ENCODE measurements around the gene IREB2.

The IREB2 gene

DNA sequence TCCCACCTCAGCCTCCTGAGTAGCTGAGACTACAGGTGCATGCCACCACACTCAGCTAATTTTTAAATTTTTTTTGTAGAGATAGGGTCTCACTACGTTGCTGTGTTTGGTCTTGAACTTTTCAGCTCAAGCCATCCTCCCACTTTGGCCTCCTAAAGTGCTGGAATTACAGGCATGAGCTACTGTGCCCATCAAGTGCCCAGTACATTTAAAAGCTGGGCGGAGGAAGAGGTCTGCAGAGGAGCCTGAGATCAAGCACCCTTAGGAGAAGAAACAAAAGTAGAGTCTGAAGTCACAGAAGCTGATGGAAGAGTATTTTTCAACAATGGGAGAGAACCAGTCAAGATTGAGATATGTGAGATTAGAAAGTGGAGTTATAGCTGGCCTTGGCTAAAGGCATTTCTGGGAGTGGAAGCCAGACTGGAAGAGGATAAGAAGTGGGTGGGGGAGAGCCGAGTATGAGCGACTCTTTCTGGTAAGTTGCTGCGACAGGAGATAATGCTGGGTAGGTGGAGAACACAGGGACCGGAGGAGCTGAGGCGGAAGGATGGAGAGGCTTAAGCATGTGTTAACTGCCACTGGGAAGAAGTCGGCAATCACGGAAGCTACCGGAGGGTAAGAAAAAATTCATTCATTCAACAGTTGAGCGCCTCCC lies 782 bp upstream of the IREB2 start:
- TF ChIP-seq, protein P1, sequence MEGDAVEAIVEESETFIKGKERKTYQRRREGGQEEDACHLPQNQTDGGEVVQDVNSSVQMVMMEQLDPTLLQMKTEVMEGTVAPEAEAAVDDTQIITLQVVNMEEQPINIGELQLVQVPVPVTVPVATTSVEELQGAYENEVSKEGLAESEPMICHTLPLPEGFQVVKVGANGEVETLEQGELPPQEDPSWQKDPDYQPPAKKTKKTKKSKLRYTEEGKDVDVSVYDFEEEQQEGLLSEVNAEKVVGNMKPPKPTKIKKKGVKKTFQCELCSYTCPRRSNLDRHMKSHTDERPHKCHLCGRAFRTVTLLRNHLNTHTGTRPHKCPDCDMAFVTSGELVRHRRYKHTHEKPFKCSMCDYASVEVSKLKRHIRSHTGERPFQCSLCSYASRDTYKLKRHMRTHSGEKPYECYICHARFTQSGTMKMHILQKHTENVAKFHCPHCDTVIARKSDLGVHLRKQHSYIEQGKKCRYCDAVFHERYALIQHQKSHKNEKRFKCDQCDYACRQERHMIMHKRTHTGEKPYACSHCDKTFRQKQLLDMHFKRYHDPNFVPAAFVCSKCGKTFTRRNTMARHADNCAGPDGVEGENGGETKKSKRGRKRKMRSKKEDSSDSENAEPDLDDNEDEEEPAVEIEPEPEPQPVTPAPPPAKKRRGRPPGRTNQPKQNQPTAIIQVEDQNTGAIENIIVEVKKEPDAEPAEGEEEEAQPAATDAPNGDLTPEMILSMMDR (conservative IDR thresholded peaks at IDR 0.05), result no peak
- TF ChIP-seq ZFX (IDR thresholded peaks at IDR 0.05), result no peak
- peak overlapping the region; percentile 99 for H3K27ac ChIP-seq

DNA sequence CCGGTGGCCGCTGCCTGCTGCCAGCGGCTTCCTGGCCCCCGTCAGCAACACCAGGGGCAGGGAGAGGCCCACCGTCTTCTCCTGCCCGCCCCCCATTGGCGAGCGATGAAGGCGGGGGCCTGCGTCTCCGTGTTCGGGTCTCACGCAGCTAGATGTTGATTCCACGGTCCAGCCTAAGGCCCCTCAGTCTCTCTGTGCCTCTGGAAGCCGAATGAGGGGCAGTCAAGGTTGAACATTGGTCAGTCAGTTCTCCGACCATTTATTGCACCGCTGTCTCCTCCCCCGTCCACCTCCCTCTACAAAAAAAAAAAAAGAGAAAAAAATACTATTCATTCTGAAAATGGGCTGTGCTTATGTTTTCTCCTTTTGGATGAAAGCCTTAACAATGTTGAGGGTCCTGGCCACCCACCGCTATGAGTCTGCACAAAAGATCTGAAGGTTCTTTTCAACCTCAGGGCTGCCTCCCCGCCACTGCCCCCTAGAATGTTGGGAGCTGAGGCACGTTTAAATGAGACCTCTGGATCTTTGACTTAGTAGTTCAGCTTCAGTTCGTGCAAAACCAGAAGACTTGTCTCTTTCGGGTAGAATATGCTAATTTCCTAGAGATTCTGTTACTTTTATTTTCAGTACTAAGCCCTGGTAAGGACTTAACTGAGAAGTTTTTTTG lies 736 bp downstream of the IREB2 start:
- H3K27ac ChIP-seq, result peak overlapping the region; percentile 99
- TF ChIP-seq, protein P1 (conservative IDR thresholded peaks at IDR 0.05), result peak; percentile 44
- peak; percentile 78 for TF ChIP-seq ZFX (IDR thresholded peaks at IDR 0.05)

DNA sequence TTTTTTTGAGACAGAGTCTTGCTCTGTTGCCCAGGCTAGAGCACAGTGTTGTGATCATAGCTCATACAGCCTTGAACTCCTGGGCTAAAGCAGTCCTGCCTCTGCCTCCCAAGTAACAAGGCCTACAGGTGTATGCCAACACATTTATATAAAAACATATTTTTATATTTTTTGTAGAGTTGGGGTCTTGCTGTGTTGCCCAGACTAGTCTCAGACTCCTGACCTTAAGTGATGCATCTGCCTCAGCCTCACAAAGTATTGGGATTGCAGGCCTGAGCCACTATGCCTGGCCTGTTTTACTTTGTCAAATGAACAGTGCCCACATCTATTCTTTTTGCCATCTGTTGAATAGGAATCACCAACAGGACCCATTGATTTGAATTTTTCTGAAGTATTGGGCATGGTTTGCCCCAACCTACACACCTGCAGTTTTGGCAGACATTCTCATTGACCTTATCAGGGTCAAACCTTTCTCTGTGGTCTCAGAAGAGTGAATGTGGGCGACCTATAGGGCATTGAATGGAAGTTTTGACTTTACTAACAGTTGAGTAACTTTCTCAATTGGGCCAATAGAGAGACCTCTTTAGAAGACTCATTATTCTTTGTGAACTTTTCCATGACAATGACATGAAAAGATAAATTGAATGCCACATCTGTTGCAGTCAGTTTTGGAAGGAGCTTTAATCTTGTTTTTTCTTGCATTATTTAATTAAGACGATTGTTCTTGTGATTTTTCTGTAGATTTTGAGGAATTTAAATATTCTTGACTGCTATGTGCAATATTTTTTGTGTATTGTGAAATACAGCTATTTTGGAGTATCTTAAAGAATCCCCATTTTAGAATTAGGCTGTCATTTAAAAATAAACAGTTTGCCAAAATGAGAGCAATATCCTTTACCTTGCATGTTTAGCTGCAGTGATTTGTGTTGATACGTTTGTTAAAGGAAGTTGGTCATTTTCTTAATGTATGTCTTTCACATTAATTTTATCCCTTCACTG lies 2.7 kb downstream of the IREB2 start:
- no peak for TF ChIP-seq ZFX (IDR thresholded peaks at IDR 0.05)
- TF ChIP-seq, protein P1 (conservative IDR thresholded peaks at IDR 0.05), result no peak
- H3K27ac ChIP-seq, result no peak overlapping the region

DNA sequence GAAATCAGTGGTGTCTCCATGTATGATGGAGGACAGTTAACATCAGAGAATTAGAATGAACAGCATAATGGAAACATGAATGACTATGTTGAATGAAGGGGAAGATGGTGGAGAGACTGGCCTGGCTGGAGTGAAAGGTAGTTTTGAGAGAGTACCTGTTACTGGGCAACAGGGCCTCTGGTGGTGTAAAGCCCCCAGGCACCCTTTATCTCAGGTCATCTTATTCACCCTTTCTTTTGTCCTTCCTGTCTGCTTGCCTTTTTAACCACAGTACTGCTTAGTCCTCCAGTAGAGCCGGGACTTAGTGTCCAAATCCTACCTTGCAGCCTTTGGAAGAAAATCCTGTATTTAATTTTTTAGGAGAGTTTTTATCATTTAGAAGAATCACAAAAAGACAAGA lies 6.2 kb downstream of the IREB2 start:
- TF ChIP-seq, protein P1 (conservative IDR thresholded peaks at IDR 0.05), result no peak
- TF ChIP-seq ZFX (IDR thresholded peaks at IDR 0.05), result no peak

DNA sequence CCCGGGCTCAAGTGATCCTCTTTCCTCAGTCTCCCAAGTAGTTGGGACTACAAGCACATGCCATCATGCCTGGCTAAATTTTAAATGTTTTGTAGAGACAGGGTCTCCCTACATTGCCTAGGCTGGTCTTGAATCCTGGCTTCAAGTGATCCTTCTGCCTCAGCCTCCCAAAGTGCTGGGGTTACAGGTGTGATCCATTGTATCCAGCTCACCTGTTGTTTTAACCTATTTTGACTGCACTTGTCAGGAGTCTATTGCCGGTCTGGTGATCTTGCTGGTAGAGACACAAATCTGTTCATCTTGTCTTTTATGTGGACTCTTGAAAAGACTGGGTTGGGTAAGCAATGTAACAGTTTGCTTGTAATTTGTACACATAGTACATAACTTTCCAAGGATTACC lies 7.9 kb downstream of the IREB2 start:
- TF ChIP-seq, protein P1 (conservative IDR thresholded peaks at IDR 0.05), result no peak
- no peak overlapping the region for H3K27ac ChIP-seq

More for the DNA sequence above, 6.2 kb downstream of the IREB2 start:
- H3K27ac ChIP-seq, result no peak overlapping the region

DNA sequence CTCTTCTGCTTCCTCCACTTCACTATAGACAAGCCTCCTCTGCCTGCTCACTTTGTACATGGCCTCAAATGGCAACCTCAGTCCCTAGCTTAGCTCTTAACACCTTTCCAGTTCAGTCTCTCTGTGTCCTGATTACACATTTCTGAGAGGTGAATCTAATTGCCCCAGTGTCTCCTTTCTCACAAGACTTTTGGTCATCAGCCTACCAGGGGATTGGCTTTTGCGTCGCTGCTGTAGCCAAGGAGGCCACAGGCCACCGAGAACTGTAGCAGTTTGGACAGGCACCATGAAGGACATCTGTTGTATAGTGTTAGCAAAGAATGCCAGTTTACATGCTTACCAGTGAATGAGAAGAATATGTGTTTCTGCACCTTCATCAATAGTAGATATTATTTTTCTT lies 8.5 kb downstream of the IREB2 start:
- no peak for TF ChIP-seq ZFX (IDR thresholded peaks at IDR 0.05)
- TF ChIP-seq, protein P1 (conservative IDR thresholded peaks at IDR 0.05), result no peak
- H3K27ac ChIP-seq, result no peak overlapping the region

Data from C4-2B (cell line).